ENCODE data around the gene CDC6. TPM values are rescaled to one million over a fixed set of nuclear protein-coding genes. Genes with fewer than 3 reads are reported as not detected.

Gene CDC6
- total RNA-seq, 1 donor from 2014 or later, result 3.7 TPM

DNA sequence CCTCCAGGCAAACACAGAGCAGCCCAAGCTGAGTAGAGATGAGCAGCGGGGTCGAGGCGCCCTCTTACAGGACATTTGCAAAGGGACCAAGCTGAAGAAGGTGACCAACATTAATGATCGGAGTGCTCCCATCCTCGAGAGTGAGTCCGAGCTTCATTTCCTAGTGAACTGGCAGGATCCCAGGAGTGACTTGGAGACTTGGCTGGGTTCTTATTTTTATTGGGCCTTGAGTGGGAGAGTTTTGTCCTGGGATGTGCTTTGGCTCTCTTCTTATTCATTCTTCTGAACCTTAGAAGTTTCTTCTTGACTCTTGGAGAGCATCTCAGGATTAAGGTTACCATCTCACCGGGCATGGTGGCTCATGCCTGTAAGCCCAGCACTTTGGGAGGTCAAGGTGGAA is 27.2 kb upstream of the CDC6 start:
- no peak overlapping the region for H3K4me3 ChIP-seq
- no peaks in the 10 kb centered on the region for H3K27me3 ChIP-seq
- no peak overlapping the region for H3K27ac ChIP-seq
- H3K4me1 ChIP-seq, result no peaks in the 10 kb centered on the region
- H3K36me3 ChIP-seq, result peaks cover 0 to 57% of the 10 kb centered on the region in 2 donors
- TF ChIP-seq POLR2A (IDR thresholded peaks at IDR 0.05) (no peak), POLR2AphosphoS5 (IDR thresholded peaks at IDR 0.05; ENCODE audit: insufficient read depth in 1 of 2, low read depth in 1 of 2) (no peak)
- TF ChIP-seq, protein P1, sequence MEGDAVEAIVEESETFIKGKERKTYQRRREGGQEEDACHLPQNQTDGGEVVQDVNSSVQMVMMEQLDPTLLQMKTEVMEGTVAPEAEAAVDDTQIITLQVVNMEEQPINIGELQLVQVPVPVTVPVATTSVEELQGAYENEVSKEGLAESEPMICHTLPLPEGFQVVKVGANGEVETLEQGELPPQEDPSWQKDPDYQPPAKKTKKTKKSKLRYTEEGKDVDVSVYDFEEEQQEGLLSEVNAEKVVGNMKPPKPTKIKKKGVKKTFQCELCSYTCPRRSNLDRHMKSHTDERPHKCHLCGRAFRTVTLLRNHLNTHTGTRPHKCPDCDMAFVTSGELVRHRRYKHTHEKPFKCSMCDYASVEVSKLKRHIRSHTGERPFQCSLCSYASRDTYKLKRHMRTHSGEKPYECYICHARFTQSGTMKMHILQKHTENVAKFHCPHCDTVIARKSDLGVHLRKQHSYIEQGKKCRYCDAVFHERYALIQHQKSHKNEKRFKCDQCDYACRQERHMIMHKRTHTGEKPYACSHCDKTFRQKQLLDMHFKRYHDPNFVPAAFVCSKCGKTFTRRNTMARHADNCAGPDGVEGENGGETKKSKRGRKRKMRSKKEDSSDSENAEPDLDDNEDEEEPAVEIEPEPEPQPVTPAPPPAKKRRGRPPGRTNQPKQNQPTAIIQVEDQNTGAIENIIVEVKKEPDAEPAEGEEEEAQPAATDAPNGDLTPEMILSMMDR (IDR thresholded peaks at IDR 0.05), result no peak
- intact Hi-C loops (cut with DNase I), result no loop called here
- DNase-seq (ENCODE audit: extremely low spot score in 2 of 2), result no peak
- H3K9me3 ChIP-seq, result no peaks in the 10 kb centered on the region

DNA sequence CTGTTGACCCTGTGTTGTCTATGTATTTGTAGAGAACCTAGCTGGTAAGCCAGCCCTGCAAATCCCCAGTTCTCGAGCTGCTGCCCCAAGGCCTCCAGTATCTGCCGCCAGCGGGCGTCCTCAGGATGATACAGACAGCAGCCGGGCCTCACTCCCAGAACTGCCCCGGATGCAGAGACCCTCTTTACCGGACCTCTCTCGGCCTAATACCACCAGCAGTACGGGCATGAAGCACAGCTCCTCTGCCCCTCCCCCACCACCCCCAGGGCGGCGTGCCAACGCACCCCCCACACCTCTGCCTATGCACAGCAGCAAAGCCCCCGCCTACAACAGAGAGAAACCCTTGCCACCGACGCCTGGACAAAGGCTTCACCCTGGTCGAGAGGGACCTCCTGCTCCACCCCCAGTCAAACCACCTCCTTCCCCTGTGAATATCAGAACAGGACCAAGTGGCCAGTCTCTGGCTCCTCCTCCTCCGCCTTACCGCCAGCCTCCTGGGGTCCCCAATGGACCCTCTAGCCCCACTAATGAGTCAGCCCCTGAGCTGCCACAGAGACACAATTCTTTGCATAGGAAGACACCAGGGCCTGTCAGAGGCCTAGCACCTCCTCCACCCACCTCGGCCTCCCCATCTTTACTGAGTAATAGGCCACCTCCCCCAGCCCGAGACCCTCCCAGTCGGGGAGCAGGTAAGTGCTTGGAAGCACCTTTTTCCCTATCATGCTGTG is 23.1 kb upstream of the CDC6 start:
- Histone ChIP-seq H3K4me1 (no peaks in the 10 kb centered on the region), H3K9me3 (no peaks in the 10 kb centered on the region), H3K27me3 (no peaks in the 10 kb centered on the region), H3K36me3 (peaks cover 0 to 52% of the 10 kb centered on the region in 2 donors), H3K27ac (no peak overlapping the region), H3K4me3 (no peak overlapping the region)
- no peak for DNase-seq (ENCODE audit: extremely low spot score in 2 of 2)
- TF ChIP-seq POLR2A (IDR thresholded peaks at IDR 0.05) (no peak), POLR2AphosphoS5 (IDR thresholded peaks at IDR 0.05; ENCODE audit: insufficient read depth in 1 of 2, low read depth in 1 of 2) (no peak)
- TF ChIP-seq, protein P1 (IDR thresholded peaks at IDR 0.05), result no peak
- intact Hi-C loops (cut with DNase I), result no loop called here

DNA sequence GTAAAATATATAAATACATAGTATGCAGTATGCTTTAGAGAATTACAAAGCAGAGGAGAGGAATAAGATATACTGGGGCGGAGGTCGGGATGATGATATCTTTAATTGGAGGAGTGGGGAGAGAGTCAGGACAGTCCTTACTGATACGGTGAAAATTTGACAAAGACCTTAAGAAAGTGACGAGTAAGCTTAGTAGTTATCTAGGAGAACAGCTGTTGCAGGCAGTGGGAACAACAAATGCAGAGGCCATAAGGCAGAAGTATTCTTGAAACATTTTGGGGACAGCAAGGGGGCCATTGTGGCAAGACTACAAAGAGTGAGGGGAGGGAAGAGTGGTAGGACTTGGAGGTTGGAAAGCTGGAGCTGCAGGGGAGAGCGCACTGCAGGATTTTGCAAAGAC is 22.3 kb upstream of the CDC6 start:
- Histone ChIP-seq H3K4me1 (no peaks in the 10 kb centered on the region), H3K27ac (no peak overlapping the region), H3K36me3 (peaks cover 0 to 52% of the 10 kb centered on the region in 2 donors), H3K4me3 (no peak overlapping the region), H3K9me3 (no peaks in the 10 kb centered on the region), H3K27me3 (no peaks in the 10 kb centered on the region)
- TF ChIP-seq POLR2A (IDR thresholded peaks at IDR 0.05), result no peak
- no peak for TF ChIP-seq POLR2AphosphoS5 (IDR thresholded peaks at IDR 0.05; ENCODE audit: insufficient read depth in 1 of 2, low read depth in 1 of 2)
- TF ChIP-seq, protein P1 (IDR thresholded peaks at IDR 0.05), result no peak
- intact Hi-C loops (cut with DNase I), result no loop called here
- no peak for DNase-seq (ENCODE audit: extremely low spot score in 2 of 2)

DNA sequence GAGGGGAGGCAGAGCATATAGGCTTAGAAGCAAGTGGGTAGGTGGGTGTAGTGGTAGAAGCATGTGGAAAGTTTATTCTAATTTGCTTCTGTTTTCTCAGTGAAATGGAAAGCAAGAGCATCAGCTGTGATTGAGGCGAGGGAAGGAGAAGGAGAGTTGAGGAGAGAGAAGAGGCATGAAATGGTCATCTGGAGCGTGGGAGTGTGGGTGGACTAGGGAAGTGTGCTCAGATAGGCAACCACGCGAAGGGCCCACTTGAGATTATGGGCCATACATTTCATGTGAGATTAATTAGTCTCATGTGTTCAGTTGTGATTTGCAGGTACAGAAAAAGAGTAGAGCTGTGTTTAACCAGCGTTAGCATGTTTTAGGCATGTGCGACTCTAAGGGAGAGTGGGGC is 20.8 kb upstream of the CDC6 start:
- TF ChIP-seq POLR2AphosphoS5 (IDR thresholded peaks at IDR 0.05; ENCODE audit: insufficient read depth in 1 of 2, low read depth in 1 of 2) (no peak), POLR2A (IDR thresholded peaks at IDR 0.05) (no peak)
- TF ChIP-seq, protein P1 (IDR thresholded peaks at IDR 0.05), result no peak
- H3K27ac ChIP-seq, result no peak overlapping the region
- no peak for DNase-seq (ENCODE audit: extremely low spot score in 2 of 2)

DNA sequence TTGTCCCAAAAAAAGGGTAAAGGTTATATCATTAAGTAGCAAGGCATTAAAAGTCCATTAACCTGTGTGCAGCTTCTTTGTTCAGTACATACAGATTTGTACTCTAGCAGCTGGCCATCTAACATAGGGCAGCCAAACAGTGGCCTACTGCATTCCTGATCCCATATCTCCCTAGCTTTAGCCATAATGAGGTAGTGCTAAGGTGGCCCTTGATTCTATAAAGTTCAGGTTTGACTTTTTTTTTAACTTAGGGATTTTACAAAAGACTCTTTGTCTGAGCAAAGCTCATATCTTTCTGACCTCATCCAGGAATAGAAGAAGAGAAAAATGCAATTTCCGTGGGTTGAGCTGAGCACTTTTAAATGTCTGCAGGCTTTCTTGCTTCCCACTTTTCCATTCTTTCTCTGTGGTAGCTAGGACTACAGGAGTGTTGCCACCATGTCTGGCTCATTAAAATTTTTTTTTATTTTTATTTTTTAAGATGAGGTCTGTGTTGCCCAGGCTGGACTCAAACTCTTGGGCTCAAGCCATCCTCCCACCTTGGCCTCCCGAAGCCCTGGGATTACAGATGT is 19.5 kb upstream of the CDC6 start:
- peaks cover 0 to 35% of the 10 kb centered on the region in 2 donors for H3K36me3 ChIP-seq
- TF ChIP-seq, protein P1 (IDR thresholded peaks at IDR 0.05), result no peak
- TF ChIP-seq POLR2AphosphoS5 (IDR thresholded peaks at IDR 0.05; ENCODE audit: insufficient read depth in 1 of 2, low read depth in 1 of 2), result no peak
- no peak for TF ChIP-seq POLR2A (IDR thresholded peaks at IDR 0.05)

More for the DNA sequence above, 20.8 kb upstream of the CDC6 start:
- Histone ChIP-seq H3K27me3 (no peaks in the 10 kb centered on the region), H3K4me1 (no peaks in the 10 kb centered on the region), H3K36me3 (peaks cover 0 to 49% of the 10 kb centered on the region in 2 donors), H3K4me3 (no peak overlapping the region), H3K9me3 (no peaks in the 10 kb centered on the region)
- intact Hi-C loops (cut with DNase I), result no loop called here

More for the DNA sequence above, 19.5 kb upstream of the CDC6 start:
- no peak overlapping the region for H3K27ac ChIP-seq
- no peak overlapping the region for H3K4me3 ChIP-seq
- intact Hi-C loops (cut with DNase I), result no loop called here
- H3K9me3 ChIP-seq, result no peaks in the 10 kb centered on the region
- no peak for DNase-seq (ENCODE audit: extremely low spot score in 2 of 2)
- H3K4me1 ChIP-seq, result no peaks in the 10 kb centered on the region
- no peaks in the 10 kb centered on the region for H3K27me3 ChIP-seq
